Osteoblast (primary cell): Measurements from ENCODE around the gene FBN2. TPM values are rescaled to one million over a fixed set of nuclear protein-coding genes. Genes with fewer than 3 reads are reported as not detected.

Experiments
- DNase-seq: peaks from one replicate; pipeline ENCODE4 v3.0.0; 2011; ENCODE audit warnings: low spot score, mixed read lengths; ENCODE audit not compliant: insufficient read length; ENCODE audit errors: missing footprints
- H2AFZ ChIP-seq: 2 replicates; pipeline ENCODE4 v1.6.0; 2011; ENCODE audit warnings: mild to moderate bottlenecking, low read length
- H3K27ac ChIP-seq: 2 replicates; pipeline ENCODE4 v1.5.1; 2011; ENCODE audit warnings: mild to moderate bottlenecking, low read depth, low read length, moderate library complexity
- H3K27me3 ChIP-seq: 2 replicates; pipeline ENCODE4 v1.6.0; 2012; ENCODE audit warnings: mild to moderate bottlenecking, control low read depth, inconsistent platforms, low read length, moderate library complexity; ENCODE audit not compliant: insufficient read depth
- H3K36me3 ChIP-seq: 2 replicates; pipeline ENCODE4 v1.5.1; 2011; ENCODE audit warnings: mild to moderate bottlenecking, low read length, control low read depth, moderate library complexity; ENCODE audit not compliant: insufficient read depth
- H3K4me1 ChIP-seq: 2 replicates; pipeline ENCODE4 v1.5.1; 2011; ENCODE audit warnings: mild to moderate bottlenecking, low read length, control low read depth, moderate library complexity; ENCODE audit not compliant: insufficient read depth
- H3K4me2 ChIP-seq: 2 replicates; pipeline ENCODE4 v1.6.0; 2011; ENCODE audit warnings: mild to moderate bottlenecking, low read length; ENCODE audit not compliant: insufficient read depth
- H3K4me3 ChIP-seq: fragments of 200-600 bp; sonication (generic); 3 replicates; pipeline ENCODE4 v1.5.1; 2012; ENCODE audit warnings: mild to moderate bottlenecking, low read length, inconsistent platforms; ENCODE audit not compliant: insufficient read depth
- H3K79me2 ChIP-seq: 2 replicates; pipeline ENCODE4 v1.6.0; 2012; ENCODE audit warnings: mild to moderate bottlenecking, low read length, control low read depth, inconsistent platforms; ENCODE audit not compliant: insufficient read depth
- H3K9me3 ChIP-seq: 2 replicates; pipeline ENCODE4 v1.5.1; 2011; ENCODE audit warnings: low read depth, low read length, control low read depth
- H4K20me1 ChIP-seq: 2 replicates; pipeline ENCODE4 v1.6.0; 2012; ENCODE audit warnings: mild to moderate bottlenecking, low read length, control low read depth; ENCODE audit not compliant: insufficient read depth
- total RNA-seq: library from RNA; depleted of rRNA; stranded (reverse); fragments of >200 nt; gene quantifications from 2 replicates; pipeline ENCODE4 v1.2.3, GENCODE V29; 2012
- TF ChIP-seq, protein P1 (sequence below): IDR thresholded peaks from 2 replicates; pipeline ENCODE4 v1.5.1; 2011; ENCODE audit warnings: mild to moderate bottlenecking, low read depth, low read length, moderate library complexity; ENCODE audit errors: extremely low read depth

Gene FBN2
- total RNA-seq, 1 donor: 16.6 TPM

- TF ChIP-seq, protein P1, sequence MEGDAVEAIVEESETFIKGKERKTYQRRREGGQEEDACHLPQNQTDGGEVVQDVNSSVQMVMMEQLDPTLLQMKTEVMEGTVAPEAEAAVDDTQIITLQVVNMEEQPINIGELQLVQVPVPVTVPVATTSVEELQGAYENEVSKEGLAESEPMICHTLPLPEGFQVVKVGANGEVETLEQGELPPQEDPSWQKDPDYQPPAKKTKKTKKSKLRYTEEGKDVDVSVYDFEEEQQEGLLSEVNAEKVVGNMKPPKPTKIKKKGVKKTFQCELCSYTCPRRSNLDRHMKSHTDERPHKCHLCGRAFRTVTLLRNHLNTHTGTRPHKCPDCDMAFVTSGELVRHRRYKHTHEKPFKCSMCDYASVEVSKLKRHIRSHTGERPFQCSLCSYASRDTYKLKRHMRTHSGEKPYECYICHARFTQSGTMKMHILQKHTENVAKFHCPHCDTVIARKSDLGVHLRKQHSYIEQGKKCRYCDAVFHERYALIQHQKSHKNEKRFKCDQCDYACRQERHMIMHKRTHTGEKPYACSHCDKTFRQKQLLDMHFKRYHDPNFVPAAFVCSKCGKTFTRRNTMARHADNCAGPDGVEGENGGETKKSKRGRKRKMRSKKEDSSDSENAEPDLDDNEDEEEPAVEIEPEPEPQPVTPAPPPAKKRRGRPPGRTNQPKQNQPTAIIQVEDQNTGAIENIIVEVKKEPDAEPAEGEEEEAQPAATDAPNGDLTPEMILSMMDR: no peak
- Histone ChIP-seq H3K36me3 (no peaks in the 10 kb centered on the region), H3K79me2 (no peaks in the 10 kb centered on the region), H3K27me3 (peaks cover 4% of the 10 kb centered on the region), H4K20me1 (no peaks in the 10 kb centered on the region), H3K27ac (no peak overlapping the region), H3K4me1 (peaks cover 15% of the 10 kb centered on the region), H3K4me3 (no peak overlapping the region), H2AFZ (no peak overlapping the region), H3K4me2 (no peak overlapping the region), H3K9me3 (no peaks in the 10 kb centered on the region)
- no peak for DNase-seq
Observed at GRCh38 chr5:128237000-128237399, 301.0 kb downstream of the FBN2 start.

DNA sequence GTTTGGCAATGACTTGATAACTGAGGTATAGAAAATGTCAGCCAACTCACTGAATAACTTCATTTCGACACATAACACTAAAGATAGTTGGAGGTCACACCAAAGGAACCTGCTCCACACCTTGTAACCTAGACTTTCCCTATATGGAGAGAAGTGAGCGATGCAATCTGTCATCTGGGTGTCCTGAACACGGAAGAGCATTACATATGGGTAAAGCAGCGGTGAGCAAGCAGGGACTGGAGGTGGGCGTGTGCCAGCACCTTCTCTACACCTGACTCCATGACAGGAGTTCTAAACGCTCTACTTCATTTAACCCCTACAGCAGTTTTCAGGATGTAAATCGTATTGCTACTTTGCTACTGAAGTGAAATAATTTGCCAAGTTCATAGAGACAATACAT is 301.7 kb downstream of the FBN2 start:
- Histone ChIP-seq H3K4me2 (no peak overlapping the region), H3K79me2 (no peaks in the 10 kb centered on the region), H3K4me3 (no peak overlapping the region), H3K4me1 (peaks cover 10% of the 10 kb centered on the region), H3K36me3 (no peaks in the 10 kb centered on the region), H3K27ac (no peak overlapping the region), H2AFZ (no peak overlapping the region), H3K9me3 (no peaks in the 10 kb centered on the region), H3K27me3 (peaks cover 4% of the 10 kb centered on the region), H4K20me1 (no peaks in the 10 kb centered on the region)
- DNase-seq: no peak
- TF ChIP-seq, protein P1: no peak

GRCh38 chr5:128234928-128235641 is 303.0 kb downstream of the FBN2 start:
- no peak overlapping the region for H2AFZ ChIP-seq
- H3K79me2 ChIP-seq: no peaks in the 10 kb centered on the region
- H3K36me3 ChIP-seq: no peaks in the 10 kb centered on the region
- no peak overlapping the region for H3K4me3 ChIP-seq
- TF ChIP-seq, protein P1: no peak
- H3K4me1 ChIP-seq: no peaks in the 10 kb centered on the region
- no peak overlapping the region for H3K27ac ChIP-seq
- H3K27me3 ChIP-seq: peaks cover 4% of the 10 kb centered on the region
- no peak overlapping the region for H3K4me2 ChIP-seq
- no peaks in the 10 kb centered on the region for H3K9me3 ChIP-seq
- no peaks in the 10 kb centered on the region for H4K20me1 ChIP-seq
- no peak for DNase-seq

- no peak for DNase-seq
- no peak overlapping the region for H3K4me3 ChIP-seq
- TF ChIP-seq, protein P1: no peak
- H2AFZ ChIP-seq: no peak overlapping the region
- H3K79me2 ChIP-seq: no peaks in the 10 kb centered on the region
- H4K20me1 ChIP-seq: no peaks in the 10 kb centered on the region
- H3K4me1 ChIP-seq: peaks cover 15% of the 10 kb centered on the region
- no peaks in the 10 kb centered on the region for H3K9me3 ChIP-seq
- no peaks in the 10 kb centered on the region for H3K27me3 ChIP-seq
- peak overlapping the region; percentile 27 for H3K27ac ChIP-seq
- no peaks in the 10 kb centered on the region for H3K36me3 ChIP-seq
- peak overlapping the region; percentile 54 for H3K4me2 ChIP-seq
Observed at GRCh38 chr5:128228521-128228920, 309.5 kb downstream of the FBN2 start.
